HG03378 (cell line): Measurements from ENCODE around the gene PCID2.

Experiments used
- ATAC-seq: cut with Tn5 transposase; IDR thresholded peaks from one replicate; pipeline ENCODE4 v1.9.1; 2021; ENCODE audit warnings: mild to moderate bottlenecking, moderate library complexity; ENCODE audit not compliant: unreplicated experiment

The PCID2 gene

DNA sequence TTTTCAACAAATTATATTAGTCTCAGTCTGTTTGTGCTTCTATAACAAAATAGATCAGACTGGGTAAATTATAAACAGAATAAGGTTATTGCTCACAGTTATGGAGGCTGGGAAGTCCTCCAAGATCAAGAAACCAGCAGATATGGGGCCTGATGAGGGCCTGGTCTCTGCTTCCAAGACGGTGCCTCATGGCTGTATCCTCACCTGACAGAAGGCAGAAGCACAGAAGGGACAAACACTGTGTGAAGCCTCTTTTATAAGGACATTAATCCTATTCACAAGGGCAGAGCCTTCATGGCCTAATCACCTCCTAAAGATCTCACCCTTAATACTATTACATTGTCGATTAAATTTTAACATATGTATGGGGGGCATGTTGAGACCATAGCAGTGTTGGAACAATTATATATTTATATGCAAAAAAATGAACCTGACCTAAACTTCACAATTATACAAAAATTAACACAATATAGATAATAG is 73.1 kb downstream of the PCID2 start:
- no peak for ATAC-seq

DNA sequence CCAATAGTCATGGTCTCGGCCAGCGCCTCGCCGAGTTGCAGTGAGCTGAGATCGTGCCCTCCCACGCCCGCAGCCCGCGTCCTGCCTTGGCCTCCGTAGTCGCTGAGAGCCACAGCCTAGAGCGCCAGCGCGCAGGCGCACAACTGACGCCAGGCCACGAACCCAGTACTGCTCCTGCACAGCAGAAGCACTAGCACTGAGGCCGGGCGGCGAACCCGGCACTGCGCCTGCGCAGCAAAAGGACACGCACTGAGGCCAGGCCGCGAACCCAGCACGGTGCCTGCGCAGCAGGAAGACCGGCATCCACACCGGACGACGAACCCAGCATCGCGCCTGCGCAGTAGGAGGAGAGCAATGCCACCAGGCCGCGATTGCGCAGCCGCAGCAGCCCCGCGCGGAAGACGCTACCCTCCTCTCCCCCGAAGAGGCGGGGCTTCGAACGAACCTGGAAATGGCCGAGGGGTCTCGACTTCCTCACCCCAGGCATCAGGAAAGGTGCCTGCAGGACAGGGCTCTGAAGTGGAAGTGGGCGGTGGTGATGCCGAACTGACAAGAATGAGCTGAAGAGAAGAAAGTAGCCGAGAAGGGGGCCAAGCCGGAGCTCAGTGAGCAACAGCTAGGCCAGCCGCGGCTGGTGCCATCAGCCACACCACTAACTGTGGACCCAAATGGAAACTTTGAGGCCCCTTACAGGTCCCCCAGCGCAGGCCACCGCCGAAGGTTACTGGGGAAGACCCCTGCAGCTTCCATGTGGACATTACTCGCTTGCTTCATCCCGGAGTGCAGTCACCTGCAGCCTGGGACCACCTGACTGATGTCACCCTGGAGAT is 78.3 kb downstream of the PCID2 start:
- ATAC-seq = no peak

DNA sequence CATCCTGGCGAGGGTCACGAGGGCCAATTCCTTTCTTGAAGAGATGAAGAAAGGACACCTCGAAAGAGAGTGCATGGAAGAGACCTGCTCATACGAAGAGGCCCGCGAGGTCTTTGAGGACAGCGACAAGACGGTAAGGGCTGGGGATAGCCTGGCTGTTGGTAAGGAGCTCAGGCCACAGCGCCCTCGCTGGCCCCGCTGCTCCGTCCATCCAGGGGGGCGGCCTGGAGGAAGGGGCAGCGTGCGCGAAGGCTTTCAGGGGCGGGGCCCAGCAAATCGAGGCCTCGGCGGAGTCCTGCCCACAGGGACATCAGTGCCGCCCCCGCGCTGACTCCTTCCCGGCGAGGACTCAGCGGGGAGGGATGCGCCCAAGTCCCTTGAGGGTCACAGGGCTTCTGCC is 79.0 kb downstream of the PCID2 start:
- no peak for ATAC-seq
